Measurements from ENCODE around the gene RBM8A.
A peak's percentile ranks its signal among the peaks of the same experiment; 100 is the strongest.

GRCh38 chr1:145957443-145958319 lies 30.4 kb upstream of the RBM8A start, which contains the start of gene LIX1L:
- TF ChIP-seq POLR2A (IDR thresholded peaks at IDR 0.05) = peak; percentile 74 to 84
- TF ChIP-seq, protein P1, sequence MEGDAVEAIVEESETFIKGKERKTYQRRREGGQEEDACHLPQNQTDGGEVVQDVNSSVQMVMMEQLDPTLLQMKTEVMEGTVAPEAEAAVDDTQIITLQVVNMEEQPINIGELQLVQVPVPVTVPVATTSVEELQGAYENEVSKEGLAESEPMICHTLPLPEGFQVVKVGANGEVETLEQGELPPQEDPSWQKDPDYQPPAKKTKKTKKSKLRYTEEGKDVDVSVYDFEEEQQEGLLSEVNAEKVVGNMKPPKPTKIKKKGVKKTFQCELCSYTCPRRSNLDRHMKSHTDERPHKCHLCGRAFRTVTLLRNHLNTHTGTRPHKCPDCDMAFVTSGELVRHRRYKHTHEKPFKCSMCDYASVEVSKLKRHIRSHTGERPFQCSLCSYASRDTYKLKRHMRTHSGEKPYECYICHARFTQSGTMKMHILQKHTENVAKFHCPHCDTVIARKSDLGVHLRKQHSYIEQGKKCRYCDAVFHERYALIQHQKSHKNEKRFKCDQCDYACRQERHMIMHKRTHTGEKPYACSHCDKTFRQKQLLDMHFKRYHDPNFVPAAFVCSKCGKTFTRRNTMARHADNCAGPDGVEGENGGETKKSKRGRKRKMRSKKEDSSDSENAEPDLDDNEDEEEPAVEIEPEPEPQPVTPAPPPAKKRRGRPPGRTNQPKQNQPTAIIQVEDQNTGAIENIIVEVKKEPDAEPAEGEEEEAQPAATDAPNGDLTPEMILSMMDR (IDR thresholded peaks at IDR 0.05) = no peak
